ENCODE results near the gene HK2.

GRCh38 chr2:74884118-74884762, 50.3 kb downstream of the HK2 start:
- TF ChIP-seq CTCF (IDR thresholded peaks at IDR 0.05) (no peak), POLR2A (IDR thresholded peaks at IDR 0.05) (no peak)

All from uterus (tissue), 2 donors.